Adipose tissue (tissue), 3 donors: ENCODE data around the gene CTTNBP2NL. TPM values are rescaled to one million over a fixed set of nuclear protein-coding genes. Genes with fewer than 3 reads are reported as not detected.
"Not testable (repeated sequence)": the region's sequence is repeated elsewhere in the genome, so short reads cannot be mapped to it uniquely, and the experiment has no call there.

Source experiments
- H3K27ac ChIP-seq: one replicate; pipeline ENCODE4 v1.5.1; 2013; ENCODE audit warnings: low read depth, low read length
- WGBS, 3 donors: extraction: QIAGEN DNeasy Blood & Tissue Kit; methylation state at CpG; one replicate each; pipeline ENCODE4 v1.1.7; 2013; 5-methylcytosine and 5-hydroxymethylcytosine counted together
- polyA plus RNA-seq, 3 donors: library from polyadenylated mRNA; stranded (reverse); fragments of 200-250 nt; gene quantifications; one replicate each; pipeline ENCODE4 v1.2.3, GENCODE V29; 2013
- donor health status: healthy with polysubstance abuse.
- donor health status: Bipolar disorder and iron deficiency.
- donor health status: healthy.

Gene CTTNBP2NL
- polyA plus RNA-seq, 3 donors, result 1.9 to 11.8 (median 8.5) TPM

GRCh38 chr1:112450773-112451172 lies 54.8 kb downstream of the CTTNBP2NL start:
- no peak overlapping the region for H3K27ac ChIP-seq

- not testable (repeated sequence) for H3K27ac ChIP-seq
- WGBS, 3 donors, result 55 to 85% (median 68%) methylated on average over 3 of the region's 3 CpGs
Observed at GRCh38 chr1:112451301-112451700, 55.3 kb downstream of the CTTNBP2NL start.

GRCh38 chr1:112453876-112454275 lies 57.9 kb downstream of the CTTNBP2NL start:
- no peak overlapping the region for H3K27ac ChIP-seq
- 86 to 100% (median 94%) methylated on average over 1 of the region's 1 CpG for WGBS, 3 donors

- no peak overlapping the region for H3K27ac ChIP-seq
- WGBS, 3 donors, result 86 to 95% (median 92%) methylated on average over 3 of the region's 3 CpGs
Observed at GRCh38 chr1:112454316-112454715, 58.3 kb downstream of the CTTNBP2NL start.

GRCh38 chr1:112457241-112457640 lies 61.2 kb downstream of the CTTNBP2NL start:
- 88 to 91% (median 88%) methylated on average over 2 of the region's 2 CpGs for whole genome bisulfite sequencing, 3 donors
- H3K27ac ChIP-seq, result no peak overlapping the region

- H3K27ac ChIP-seq, result no peak overlapping the region
Observed at GRCh38 chr1:112457955-112458354, 61.9 kb downstream of the CTTNBP2NL start.

GRCh38 chr1:112458756-112459155 lies 62.7 kb downstream of the CTTNBP2NL start:
- no peak overlapping the region for H3K27ac ChIP-seq
- WGBS, 3 donors, result 91 to 94% (median 94%) methylated on average over 4 of the region's 4 CpGs

- H3K27ac ChIP-seq, result no peak overlapping the region
- WGBS, 3 donors, result 70 to 78% (median 77%) methylated on average over 2 of the region's 2 CpGs
Observed at GRCh38 chr1:112460615-112461014, 64.6 kb downstream of the CTTNBP2NL start.

- WGBS, 3 donors, result 68 to 74% (median 73%) methylated on average over 3 of the region's 3 CpGs
- H3K27ac ChIP-seq, result no peak overlapping the region
Observed at GRCh38 chr1:112461200-112461871, 65.3 kb downstream of the CTTNBP2NL start.

GRCh38 chr1:112462953-112463279 lies 66.9 kb downstream of the CTTNBP2NL start:
- WGBS, 3 donors, result 75 to 80% (median 76%) methylated on average over 1 of the region's 1 CpG

GRCh38 chr1:112464501-112464900 lies 68.5 kb downstream of the CTTNBP2NL start:
- no peak overlapping the region for H3K27ac ChIP-seq
- WGBS, 3 donors, result 57 to 77% (median 71%) methylated on average over 4 of the region's 4 CpGs

More at GRCh38 chr1:112462953-112463279, 66.9 kb downstream of the CTTNBP2NL start:
- no peak overlapping the region for H3K27ac ChIP-seq

- WGBS, 3 donors, result 75 to 80% (median 79%) methylated on average over 5 of the region's 5 CpGs
- no peak overlapping the region for H3K27ac ChIP-seq
Observed at GRCh38 chr1:112465122-112465521, 69.1 kb downstream of the CTTNBP2NL start.

- WGBS, 3 donors, result 1% methylated on average over 31 of the region's 31 CpGs
- H3K27ac ChIP-seq, result peak overlapping the region; percentile 43
Observed at GRCh38 chr1:112466078-112466660, 70.2 kb downstream of the CTTNBP2NL start.

GRCh38 chr1:112470324-112470723 lies 74.3 kb downstream of the CTTNBP2NL start:
- 85 to 95% (median 92%) methylated on average over 7 of the region's 7 CpGs for WGBS, 3 donors
- not testable (repeated sequence) for H3K27ac ChIP-seq

GRCh38 chr1:112470966-112471365 lies 75.0 kb downstream of the CTTNBP2NL start:
- no peak overlapping the region for H3K27ac ChIP-seq
- WGBS, 3 donors, result 54 to 82% (median 56%) methylated on average over 3 of the region's 3 CpGs

GRCh38 chr1:112472142-112472541 lies 76.1 kb downstream of the CTTNBP2NL start:
- 83 to 96% (median 89%) methylated on average over 1 of the region's 1 CpG for WGBS, 3 donors
- H3K27ac ChIP-seq, result no peak overlapping the region

GRCh38 chr1:112477550-112477949 lies 81.5 kb downstream of the CTTNBP2NL start:
- H3K27ac ChIP-seq, result no peak overlapping the region

- H3K27ac ChIP-seq, result no peak overlapping the region
- 94 to 100% (median 96%) methylated on average over 1 of the region's 1 CpG for WGBS, 3 donors
Observed at GRCh38 chr1:112478314-112478713, 82.3 kb downstream of the CTTNBP2NL start.

- WGBS, 3 donors, result 92 to 100% (median 95%) methylated on average over 1 of the region's 1 CpG
- not testable (repeated sequence) for H3K27ac ChIP-seq
Observed at GRCh38 chr1:112486063-112486462, 90.0 kb downstream of the CTTNBP2NL start.

- WGBS, 3 donors, result 82 to 90% (median 84%) methylated on average over 6 of the region's 6 CpGs
- not testable (repeated sequence) for H3K27ac ChIP-seq
Observed at GRCh38 chr1:112487686-112488085, 91.7 kb downstream of the CTTNBP2NL start.
